ENCODE data around the gene CEP295NL.

CEP295NL gene

DNA sequence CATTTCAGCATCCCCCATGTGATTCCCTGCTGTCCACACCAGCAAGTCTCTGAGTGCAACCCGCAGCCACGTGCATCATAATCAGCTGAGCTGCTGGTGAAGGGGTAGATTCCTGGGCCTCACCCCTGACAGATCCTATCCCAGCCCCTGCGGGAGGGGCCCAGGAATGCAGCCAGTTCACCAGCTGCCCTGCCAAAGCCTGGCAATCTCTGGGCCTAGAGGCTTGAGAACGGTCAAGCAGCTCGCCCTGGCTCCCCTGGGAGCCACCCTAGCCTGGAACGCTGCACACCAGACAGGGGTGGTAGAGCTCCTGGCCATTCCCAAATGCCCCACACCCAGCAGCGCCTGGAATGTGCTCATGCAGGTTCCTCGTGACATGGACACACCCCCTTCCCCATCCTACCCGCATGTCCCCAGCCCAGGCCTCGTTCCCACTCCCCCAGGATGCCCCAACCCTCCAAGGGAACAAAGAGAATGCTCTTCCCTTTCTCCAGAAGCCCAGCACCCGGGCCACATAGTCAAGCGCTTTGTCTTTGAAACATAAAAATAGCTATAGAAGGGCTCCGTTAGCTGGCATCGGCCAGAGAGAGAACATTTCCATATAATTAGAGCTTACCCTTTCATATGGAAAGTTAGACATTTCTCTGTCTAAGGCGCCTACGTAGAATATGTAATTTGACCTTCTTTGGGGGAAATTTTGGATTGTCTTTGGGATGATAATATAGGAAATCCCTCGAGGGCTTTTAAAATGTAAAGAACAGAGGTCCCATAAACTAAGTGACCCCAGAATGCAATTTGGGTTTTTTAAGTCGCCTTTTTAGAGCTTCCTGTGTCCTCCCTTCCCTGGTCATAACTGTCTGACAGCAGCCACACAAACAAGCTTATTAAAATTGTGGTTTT lies 3.4 kb downstream of the CEP295NL start:
- TF ChIP-seq CTCF (IDR thresholded peaks at IDR 0.05; ENCODE audit: control insufficient read depth, insufficient read depth, low read depth, low read length, missing control alignments) = no peak
- no peak overlapping the region for H3K4me3 ChIP-seq (ENCODE audit: control insufficient read depth, low read depth, low read length)
- no peak for DNase-seq (ENCODE audit: low read depth)

- H3K4me3 ChIP-seq (ENCODE audit: control insufficient read depth, low read depth, low read length) = no peak overlapping the region
- TF ChIP-seq CTCF (IDR thresholded peaks at IDR 0.05; ENCODE audit: control insufficient read depth, insufficient read depth, low read depth, low read length, missing control alignments) = no peak
- DNase-seq (ENCODE audit: low read depth) = no peak
Observed at GRCh38 chr17:78898947-78899346, 4.1 kb downstream of the CEP295NL start.

DNA sequence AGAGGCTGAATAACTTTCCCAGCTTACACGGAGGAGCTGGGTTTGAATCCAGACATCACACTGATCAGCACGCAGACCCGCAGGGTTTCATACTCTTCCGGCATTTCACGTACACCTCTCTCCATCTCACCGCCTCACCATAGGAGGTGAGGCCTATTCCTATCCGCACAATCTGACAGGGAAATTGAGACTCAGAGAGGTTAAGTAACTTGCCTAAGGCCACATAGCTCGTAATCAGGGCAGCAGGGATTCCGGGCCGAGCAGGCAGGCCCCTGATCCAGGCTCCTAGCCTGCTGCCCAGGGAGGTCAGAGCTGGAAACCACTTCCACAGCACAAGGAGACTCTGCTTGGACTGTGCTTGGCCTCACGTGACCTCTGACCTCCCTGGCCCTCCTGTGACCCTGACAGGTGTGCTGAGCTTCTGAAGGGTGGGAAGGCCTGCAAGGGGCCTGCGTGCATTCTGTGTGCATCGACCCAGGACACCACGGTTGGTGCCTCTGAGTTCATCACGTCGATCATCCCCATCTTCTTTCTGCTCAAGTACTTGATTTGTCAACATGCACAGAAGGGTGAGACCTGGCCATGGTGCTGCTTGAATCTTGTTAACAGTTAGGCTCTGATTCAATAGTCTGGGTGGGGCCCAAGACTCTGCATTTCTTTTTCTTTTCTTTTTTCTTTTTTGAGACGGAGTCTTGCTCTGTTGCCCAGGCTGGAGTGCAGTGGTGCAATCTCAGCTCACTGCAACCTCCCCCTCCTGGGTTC lies 4.7 kb downstream of the CEP295NL start:
- no peak for DNase-seq (ENCODE audit: low read depth)
- TF ChIP-seq CTCF (IDR thresholded peaks at IDR 0.05; ENCODE audit: control insufficient read depth, insufficient read depth, low read depth, low read length, missing control alignments) = no peak
- H3K4me3 ChIP-seq (ENCODE audit: control insufficient read depth, low read depth, low read length) = no peak overlapping the region

GRCh38 chr17:78897664-78898047 lies 5.3 kb downstream of the CEP295NL start:
- no peak for TF ChIP-seq CTCF (IDR thresholded peaks at IDR 0.05; ENCODE audit: control insufficient read depth, insufficient read depth, low read depth, low read length, missing control alignments)
- H3K4me3 ChIP-seq (ENCODE audit: control insufficient read depth, low read depth, low read length) = no peak overlapping the region
- DNase-seq (ENCODE audit: low read depth) = no peak

GRCh38 chr17:78896834-78897663 lies 6.0 kb downstream of the CEP295NL start:
- no peak overlapping the region for H3K4me3 ChIP-seq (ENCODE audit: control insufficient read depth, low read depth, low read length)
- no peak for TF ChIP-seq CTCF (IDR thresholded peaks at IDR 0.05; ENCODE audit: control insufficient read depth, insufficient read depth, low read depth, low read length, missing control alignments)
- no peak for DNase-seq (ENCODE audit: low read depth)

Data from AG09309 (cell line).